K562 (cell line): ENCODE data around the gene PDCD1. TPM values are rescaled to one million over a fixed set of nuclear protein-coding genes. Genes with fewer than 3 reads are reported as not detected.

Experiments used
- JUND ChIP-seq, 2 experiments: IDR thresholded peaks; 2 replicates in 1 of 2; 3 replicates in 1 of 2; pipeline ENCODE4 v1.6.1; 2011; ENCODE audit warnings: borderline replicate concordance in 2 of 2, low read depth in 2 of 2, low read length in 2 of 2, improper control_type of control experiment in 1 of 2, missing biosample characterization in 1 of 2, missing genetic modification characterization in 1 of 2, missing genetic modification reagents in 1 of 2
- POLR2G ChIP-seq: fragments of 200-400 bp; formaldehyde crosslinking; IDR thresholded peaks from 2 replicates; pipeline ENCODE4 v1.6.1; 2017; ENCODE audit warnings: low read depth, mild to moderate bottlenecking, antibody characterized with exemption, low read length, moderate library complexity
- RBFOX2 ChIP-seq: fragments of 200-400 bp; formaldehyde crosslinking; IDR thresholded peaks from 2 replicates; pipeline ENCODE4 v1.6.1; 2017; ENCODE audit warnings: low read depth, mild to moderate bottlenecking, low read length, moderate library complexity
- SUPT5H ChIP-seq: fragments of 450-650 bp; IDR thresholded peaks from 2 replicates; pipeline ENCODE4 v1.6.1; 2016
- ZBTB34 ChIP-seq: fragments of 250-450 bp; sonication (Bioruptor Pico); IDR thresholded peaks from 2 replicates; pipeline ENCODE4 v1.8.0; 2021; ENCODE audit warnings: mild to moderate bottlenecking, moderate library complexity
- ZBTB7A ChIP-seq: IDR thresholded peaks from 2 replicates; pipeline ENCODE4 v1.6.1; 2011; ENCODE audit warnings: low read depth, mild to moderate bottlenecking, low read length, moderate library complexity, borderline replicate concordance; ENCODE audit not compliant: control insufficient read depth
- polyA plus RNA-seq, 8 experiments: library from polyadenylated mRNA; depleted of rRNA in 4 of 8; stranded (reverse) in 5 of 8; unstranded in 3 of 8; fragments of >200 nt; fragmentation: Nextera tagmentation in 2 of 8; fragmentation: Illumina TruSeq in 1 of 8; extraction: Ambion mirVana in 2 of 8; extraction: Trizol in 1 of 8; gene quantifications; 2 replicates each; pipeline versions ENCODE4 v1.2.1 to v1.2.3, GENCODE V29; 2011 to 2014; ENCODE audit warnings: inconsistent platforms in 1 of 8, missing spikeins in 1 of 8
- total RNA-seq, 7 experiments: library from RNA; depleted of rRNA in 6 of 7; stranded (reverse); fragments of >200 nt in 6 of 7; fragmentation: Illumina TruSeq in 2 of 7; extraction: Trizol in 2 of 7; gene quantifications; 2 replicates each; pipeline versions ENCODE4 v1.2.1 to v1.2.3, GENCODE V29; 2011 to 2021; ENCODE audit warnings: low replicate concordance in 1 of 7
- TF ChIP-seq, protein P1 (sequence below): fragments of 450-650 bp; IDR thresholded peaks from 2 replicates; pipeline ENCODE4 v1.6.1; 2017; ENCODE audit warnings: antibody characterized with exemption, mild to moderate bottlenecking

The PDCD1 gene
- total and polyA plus RNA-seq, 9 of the 15 experiments (the other 6 are each of a cell fraction or from before 2014, with no cell fraction given), result 0.15 to 2.5 (median 1.0) TPM; not detected in 2

DNA sequence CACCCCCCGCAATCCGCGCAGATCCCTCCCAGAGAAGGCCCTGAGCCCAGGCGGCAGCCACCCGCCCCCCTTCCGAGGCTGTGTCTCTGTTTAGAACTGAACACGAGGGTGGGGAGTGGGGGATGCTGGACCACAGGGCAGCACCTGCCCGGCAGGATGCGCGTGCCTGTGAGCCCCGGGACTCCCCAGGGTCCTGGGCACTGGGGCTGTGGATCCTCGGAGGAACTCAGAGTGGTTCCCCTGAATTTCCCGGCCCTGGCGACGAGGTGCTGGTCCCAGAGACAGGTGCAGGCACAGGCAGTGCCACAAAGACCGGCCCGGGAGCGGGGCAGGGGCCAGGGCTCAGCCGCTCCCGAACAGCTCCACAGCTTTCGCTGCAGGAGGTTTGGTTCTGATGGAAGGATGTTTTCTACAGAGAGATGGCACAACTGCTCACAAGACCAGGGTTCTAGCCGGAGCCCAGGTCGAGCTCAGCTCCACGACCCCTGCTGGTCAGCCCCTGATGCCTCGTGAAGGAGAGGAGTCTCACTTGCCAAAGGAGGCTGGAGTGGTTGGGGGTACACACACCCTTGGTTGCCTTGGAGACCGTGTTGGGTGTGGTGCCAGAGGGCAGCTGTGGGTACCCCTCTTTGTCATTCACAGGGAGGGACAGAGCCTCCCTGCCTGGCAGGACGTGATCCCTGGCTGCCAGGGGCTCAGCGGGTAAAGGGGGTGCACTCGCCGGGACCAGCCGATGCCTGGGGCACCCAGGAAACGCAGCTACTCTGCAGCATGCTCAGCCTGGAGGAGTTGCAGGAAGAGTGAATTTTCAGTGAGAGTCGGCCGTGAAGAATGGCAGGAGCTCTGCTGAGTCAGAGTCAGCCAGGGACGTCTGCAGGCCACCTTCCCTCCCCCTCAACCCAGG lies 54.1 kb downstream of the PDCD1 start (continued):
- TF ChIP-seq SUPT5H (no peak), ZBTB34 (CRISPR knock-in tag) (no peak), POLR2G (0 out of 2 replicates have a peak, but pooled peaks have one; percentile 8), ZBTB7A (peak; percentile 29; the same call in 1 of the 2 replicates), RBFOX2 (peak; percentile 58), JUND (IDR thresholded peaks at IDR 0.05; ENCODE audit: borderline replicate concordance, low read depth, low read length) (0 out of 2 replicates have a peak, but pooled peaks have one; percentile 25), JUND (tag; IDR thresholded peaks at IDR 0.05; ENCODE audit: borderline replicate concordance, low read depth, low read length) (no peak)
- TF ChIP-seq, protein P1, sequence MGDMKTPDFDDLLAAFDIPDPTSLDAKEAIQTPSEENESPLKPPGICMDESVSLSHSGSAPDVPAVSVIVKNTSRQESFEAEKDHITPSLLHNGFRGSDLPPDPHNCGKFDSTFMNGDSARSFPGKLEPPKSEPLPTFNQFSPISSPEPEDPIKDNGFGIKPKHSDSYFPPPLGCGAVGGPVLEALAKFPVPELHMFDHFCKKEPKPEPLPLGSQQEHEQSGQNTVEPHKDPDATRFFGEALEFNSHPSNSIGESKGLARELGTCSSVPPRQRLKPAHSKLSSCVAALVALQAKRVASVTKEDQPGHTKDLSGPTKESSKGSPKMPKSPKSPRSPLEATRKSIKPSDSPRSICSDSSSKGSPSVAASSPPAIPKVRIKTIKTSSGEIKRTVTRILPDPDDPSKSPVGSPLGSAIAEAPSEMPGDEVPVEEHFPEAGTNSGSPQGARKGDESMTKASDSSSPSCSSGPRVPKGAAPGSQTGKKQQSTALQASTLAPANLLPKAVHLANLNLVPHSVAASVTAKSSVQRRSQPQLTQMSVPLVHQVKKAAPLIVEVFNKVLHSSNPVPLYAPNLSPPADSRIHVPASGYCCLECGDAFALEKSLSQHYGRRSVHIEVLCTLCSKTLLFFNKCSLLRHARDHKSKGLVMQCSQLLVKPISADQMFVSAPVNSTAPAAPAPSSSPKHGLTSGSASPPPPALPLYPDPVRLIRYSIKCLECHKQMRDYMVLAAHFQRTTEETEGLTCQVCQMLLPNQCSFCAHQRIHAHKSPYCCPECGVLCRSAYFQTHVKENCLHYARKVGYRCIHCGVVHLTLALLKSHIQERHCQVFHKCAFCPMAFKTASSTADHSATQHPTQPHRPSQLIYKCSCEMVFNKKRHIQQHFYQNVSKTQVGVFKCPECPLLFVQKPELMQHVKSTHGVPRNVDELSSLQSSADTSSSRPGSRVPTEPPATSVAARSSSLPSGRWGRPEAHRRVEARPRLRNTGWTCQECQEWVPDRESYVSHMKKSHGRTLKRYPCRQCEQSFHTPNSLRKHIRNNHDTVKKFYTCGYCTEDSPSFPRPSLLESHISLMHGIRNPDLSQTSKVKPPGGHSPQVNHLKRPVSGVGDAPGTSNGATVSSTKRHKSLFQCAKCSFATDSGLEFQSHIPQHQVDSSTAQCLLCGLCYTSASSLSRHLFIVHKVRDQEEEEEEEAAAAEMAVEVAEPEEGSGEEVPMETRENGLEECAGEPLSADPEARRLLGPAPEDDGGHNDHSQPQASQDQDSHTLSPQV, result peak; percentile 57; the same call in 1 of the 2 replicates
